Stomach (tissue), 9 donors: ENCODE results near the gene FUOM. TPM values are rescaled to one million over a fixed set of nuclear protein-coding genes. Genes with fewer than 3 reads are reported as not detected.

Experiments used
- DNase-seq, 2 donors: peaks; one replicate each; pipeline versions ENCODE4 v3.0.0 to v3.0.0-alpha.2; 2013 to 2019
- H3K27ac ChIP-seq, 5 donors: fragments of 200-600 bp in 4 of 5; sonication (generic) in 4 of 5; one replicate each; pipeline ENCODE4 v1.5.1; 2013 to 2019; ENCODE audit warnings: mild to moderate bottlenecking in 1 of 5, moderate library complexity in 1 of 5
- H3K27me3 ChIP-seq, 3 donors: fragments of 200-600 bp; sonication (generic); one replicate each; pipeline ENCODE4 v1.5.1; 2017 to 2019; ENCODE audit warnings: mixed run types in 1 of 3
- H3K36me3 ChIP-seq, 4 donors: fragments of 200-600 bp; sonication (generic); 1 replicate in 3 of 4; 2 replicates in 1 of 4; pipeline ENCODE4 v1.5.1; 2016 to 2019
- H3K4me1 ChIP-seq, 4 donors: fragments of 200-600 bp; sonication (generic); one replicate each; pipeline ENCODE4 v1.5.1; 2016 to 2019
- H3K4me3 ChIP-seq, 4 donors: fragments of 200-600 bp; sonication (generic) in 3 of 4; one replicate each; pipeline ENCODE4 v1.5.1; 2016 to 2019; ENCODE audit warnings: mild to moderate bottlenecking in 1 of 4
- H3K9me3 ChIP-seq, 4 donors: fragments of 200-600 bp; sonication (generic); one replicate each; pipeline ENCODE4 v1.5.1; 2016 to 2019
- EP300 ChIP-seq: sonication (generic); formaldehyde crosslinking; IDR thresholded peaks from one replicate; pipeline ENCODE4 v1.6.1; 2017; ENCODE audit warnings: antibody characterized with exemption
- POLR2A ChIP-seq, 4 donors: fragments of 450-650 bp; IDR thresholded peaks; one replicate each; pipeline ENCODE4 v1.6.1; 2016; ENCODE audit warnings: antibody characterized with exemption in 4 of 4, control low read depth in 2 of 4, mild to moderate bottlenecking in 1 of 4, moderate library complexity in 1 of 4
- POLR2AphosphoS5 ChIP-seq, 3 donors: sonication (generic); formaldehyde crosslinking; IDR thresholded peaks; one replicate each; pipeline ENCODE4 v1.6.1; 2016; ENCODE audit warnings: antibody characterized with exemption in 3 of 3
- WGBS, 5 donors: extraction: QIAGEN DNeasy Blood & Tissue Kit in 3 of 5; methylation state at CpG; one replicate each; pipeline versions ENCODE4 v1.1.5 to v1.1.7; 2013 to 2018; 5-methylcytosine and 5-hydroxymethylcytosine counted together
- intact Hi-C: fragments of 100-400 bp; cut with DNase I; formaldehyde crosslinking; loops from one replicate; pipeline ENCODE4 v1.15.1; 2023; ENCODE audit warnings: low total_unique reads
- polyA plus RNA-seq, 3 donors: library from polyadenylated mRNA; stranded (reverse); fragments of 200-250 nt; gene quantifications; one replicate each; pipeline ENCODE4 v1.2.3, GENCODE V29; 2013
- total RNA-seq, 5 donors: library from RNA; depleted of rRNA; stranded (reverse); fragments of >200 nt; gene quantifications; one replicate each; pipeline versions ENCODE4 v1.1.0 to v1.2.3, GENCODE V29; 2014 to 2016
- TF ChIP-seq, protein P1 (sequence below), 7 experiments: fragments of 450-650 bp in 4 of 7; fragments of 200-600 bp in 3 of 7; sonication (generic) in 3 of 7; IDR thresholded peaks; one replicate each; pipeline ENCODE4 v1.5.1; 2016 to 2019; ENCODE audit warnings: antibody characterized with exemption in 7 of 7, control low read depth in 2 of 7, mild to moderate bottlenecking in 1 of 7
- donor health status: healthy with polysubstance abuse.
- donor health status: Bipolar disorder and iron deficiency.
- donor health status: healthy.

FUOM gene
- total and polyA plus RNA-seq, 8 donors = 6.4 to 38.3 (median 17.9) TPM; not detected in 2

- peaks cover 21 to 99% (median 96%) of the 10 kb centered on the region in 4 donors for H3K36me3 ChIP-seq
- intact Hi-C loops = no loop called here
- H3K4me3 ChIP-seq = no peak overlapping the region
- H3K4me1 ChIP-seq = peaks cover 0 to 11% (median 6%) of the 10 kb centered on the region in 4 donors
- WGBS, 5 donors = 94 to 97% (median 95%) methylated on average over 5 of the region's 5 CpGs
- H3K9me3 ChIP-seq = no peaks in the 10 kb centered on the region
- H3K27ac ChIP-seq = no peak overlapping the region
- no peak for DNase-seq
- no peaks in the 10 kb centered on the region for H3K27me3 ChIP-seq
- no peak for TF ChIP-seq EP300
- TF ChIP-seq, protein P1, sequence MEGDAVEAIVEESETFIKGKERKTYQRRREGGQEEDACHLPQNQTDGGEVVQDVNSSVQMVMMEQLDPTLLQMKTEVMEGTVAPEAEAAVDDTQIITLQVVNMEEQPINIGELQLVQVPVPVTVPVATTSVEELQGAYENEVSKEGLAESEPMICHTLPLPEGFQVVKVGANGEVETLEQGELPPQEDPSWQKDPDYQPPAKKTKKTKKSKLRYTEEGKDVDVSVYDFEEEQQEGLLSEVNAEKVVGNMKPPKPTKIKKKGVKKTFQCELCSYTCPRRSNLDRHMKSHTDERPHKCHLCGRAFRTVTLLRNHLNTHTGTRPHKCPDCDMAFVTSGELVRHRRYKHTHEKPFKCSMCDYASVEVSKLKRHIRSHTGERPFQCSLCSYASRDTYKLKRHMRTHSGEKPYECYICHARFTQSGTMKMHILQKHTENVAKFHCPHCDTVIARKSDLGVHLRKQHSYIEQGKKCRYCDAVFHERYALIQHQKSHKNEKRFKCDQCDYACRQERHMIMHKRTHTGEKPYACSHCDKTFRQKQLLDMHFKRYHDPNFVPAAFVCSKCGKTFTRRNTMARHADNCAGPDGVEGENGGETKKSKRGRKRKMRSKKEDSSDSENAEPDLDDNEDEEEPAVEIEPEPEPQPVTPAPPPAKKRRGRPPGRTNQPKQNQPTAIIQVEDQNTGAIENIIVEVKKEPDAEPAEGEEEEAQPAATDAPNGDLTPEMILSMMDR (IDR thresholded peaks at IDR 0.05) = no peak
- no peak for TF ChIP-seq POLR2A (IDR thresholded peaks at IDR 0.05)
- TF ChIP-seq POLR2AphosphoS5 (IDR thresholded peaks at IDR 0.05) = no peak
These were observed 46.0 kb upstream of the FUOM start for GRCh38 chr10:133403784-133404183.

DNA sequence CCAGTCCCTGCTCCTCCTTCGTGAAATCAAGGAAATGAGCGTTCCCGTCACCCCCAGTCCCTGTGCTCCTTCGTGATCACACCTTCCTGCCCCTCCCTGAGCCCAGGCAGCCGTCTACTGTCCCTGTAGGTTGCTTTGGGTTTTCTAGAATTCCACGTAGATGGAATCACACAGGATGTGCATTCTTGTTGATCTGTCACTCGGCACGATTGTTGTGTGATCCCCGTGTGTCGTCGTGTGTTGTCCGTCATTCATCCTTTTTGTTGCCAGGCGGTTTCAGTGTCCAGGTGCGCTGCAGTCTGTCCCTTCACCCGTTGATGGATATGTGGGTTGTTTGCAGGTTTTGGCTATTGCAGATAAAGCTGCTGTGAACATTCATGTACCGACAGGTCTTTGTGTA, 45.5 kb upstream of the FUOM start:
- H3K27ac ChIP-seq = no peak overlapping the region
- H3K4me3 ChIP-seq = no peak overlapping the region
- H3K27me3 ChIP-seq = no peaks in the 10 kb centered on the region
- TF ChIP-seq POLR2A (IDR thresholded peaks at IDR 0.05) (no peak), EP300 (no peak), POLR2AphosphoS5 (IDR thresholded peaks at IDR 0.05) (no peak)
- TF ChIP-seq, protein P1 (IDR thresholded peaks at IDR 0.05) = no peak
- H3K9me3 ChIP-seq = no peaks in the 10 kb centered on the region
- H3K36me3 ChIP-seq = peaks cover 26 to 99% (median 96%) of the 10 kb centered on the region in 4 donors
- intact Hi-C loops = no loop called here
- H3K4me1 ChIP-seq = peaks cover 0 to 11% (median 6%) of the 10 kb centered on the region in 4 donors
- whole genome bisulfite sequencing, 5 donors = 84 to 88% (median 85%) methylated on average over 16 of the region's 16 CpGs
- DNase-seq = peak in 1 of 2 donors; percentile 11

- peak in 1 of 2 donors; percentile 15 for DNase-seq
- peak overlapping the region in 1 of 5 donors; percentile 75 for H3K27ac ChIP-seq
- no peak overlapping the region for H3K4me3 ChIP-seq
- intact Hi-C loops = no loop called here
- no peaks in the 10 kb centered on the region for H3K9me3 ChIP-seq
- WGBS, 5 donors = 96 to 98% (median 97%) methylated on average over 14 to 21 of the region's 21 CpGs
- peaks cover 0 to 11% (median 6%) of the 10 kb centered on the region in 4 donors for H3K4me1 ChIP-seq
- H3K36me3 ChIP-seq = peaks cover 30 to 100% (median 97%) of the 10 kb centered on the region in 4 donors
- TF ChIP-seq POLR2A (IDR thresholded peaks at IDR 0.05) (no peak), POLR2AphosphoS5 (IDR thresholded peaks at IDR 0.05) (no peak), EP300 (no peak)
- TF ChIP-seq, protein P1 (IDR thresholded peaks at IDR 0.05) = no peak
- no peaks in the 10 kb centered on the region for H3K27me3 ChIP-seq
These were observed 44.3 kb upstream of the FUOM start for GRCh38 chr10:133401981-133402725.

DNA sequence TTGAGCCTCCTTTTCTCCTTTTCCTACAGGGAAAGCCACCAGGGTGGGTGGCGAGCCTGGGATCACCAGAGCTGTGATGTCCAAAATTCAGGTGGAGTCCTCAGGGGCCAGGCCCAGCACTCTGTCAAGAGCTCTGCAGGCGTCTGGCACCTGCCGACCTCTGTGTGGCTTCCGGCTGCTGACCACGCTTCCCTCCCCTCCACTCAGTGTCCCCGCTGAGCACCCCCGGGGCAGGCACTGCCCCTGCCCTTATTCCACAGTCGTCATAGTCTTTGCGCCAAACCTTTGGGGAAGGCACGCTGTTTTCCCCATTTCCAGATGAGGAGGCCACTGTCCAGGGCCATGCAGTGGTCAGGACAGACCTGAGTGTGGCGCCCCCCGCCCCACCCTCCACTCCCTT, 43.7 kb upstream of the FUOM start:
- peak overlapping the region in 1 of 5 donors; percentile 75 for H3K27ac ChIP-seq
- intact Hi-C loops = no loop called here
- TF ChIP-seq, protein P1 (IDR thresholded peaks at IDR 0.05) = no peak
- no peak for TF ChIP-seq POLR2A (IDR thresholded peaks at IDR 0.05)
- TF ChIP-seq POLR2AphosphoS5 (IDR thresholded peaks at IDR 0.05) = no peak
- no peak for TF ChIP-seq EP300
- peaks cover 0 to 11% (median 7%) of the 10 kb centered on the region in 4 donors for H3K4me1 ChIP-seq
- WGBS, 5 donors = 85 to 95% (median 92%) methylated on average over 12 of the region's 12 CpGs
- no peaks in the 10 kb centered on the region for H3K9me3 ChIP-seq
- H3K36me3 ChIP-seq = peaks cover 33 to 100% (median 97%) of the 10 kb centered on the region in 4 donors
- no peaks in the 10 kb centered on the region for H3K27me3 ChIP-seq
- DNase-seq = peak in 1 of 2 donors; percentile 22
- H3K4me3 ChIP-seq = no peak overlapping the region
